Stimulated activated CD8-positive, alpha-beta memory T cell treated with anti-CD3 and anti-CD28 coated beads, Interleukin-7, amount 100 ng/mL, for 4 hours (primary cell): ENCODE measurements around the gene BCL7A.
"Not testable (repeated sequence)": the region's sequence is repeated elsewhere in the genome, so short reads cannot be mapped to it uniquely, and the experiment has no call there.

Experiments
- DNase-seq, 2 donors: peaks; one replicate each; pipeline ENCODE4 v3.0.0-alpha.2; 2020; ENCODE audit warnings: low read depth in 2 of 2

BCL7A gene

DNA sequence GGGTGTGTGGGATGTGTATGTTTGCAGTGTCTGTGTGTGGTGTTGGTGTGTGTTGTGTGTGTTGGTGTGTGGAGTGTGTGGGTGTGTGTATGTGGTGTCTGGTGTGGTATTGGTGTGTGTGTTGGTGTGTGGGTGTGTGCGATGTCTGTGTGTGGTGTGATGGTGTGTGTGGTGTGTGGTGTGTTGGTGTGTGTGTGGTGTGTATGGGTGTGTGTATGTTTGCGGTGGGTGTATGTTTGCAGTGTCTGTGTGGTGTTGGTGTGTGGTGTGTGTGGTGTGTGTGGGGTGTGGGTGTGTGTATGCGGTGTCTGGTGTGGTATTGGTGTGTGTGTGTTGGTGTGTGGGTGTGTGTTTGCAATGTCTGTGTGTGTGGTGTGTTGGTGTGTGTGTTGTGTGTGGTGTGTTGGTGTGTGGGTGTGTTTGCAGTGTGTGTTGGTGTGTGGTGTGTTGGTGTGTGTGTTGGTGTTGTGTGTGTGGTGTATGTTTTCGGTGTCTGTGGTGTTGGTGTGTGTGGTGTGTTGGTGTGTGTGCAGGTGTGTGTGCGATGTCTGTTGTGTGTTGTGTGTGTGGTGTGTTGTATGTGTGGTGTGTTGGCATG is 72.6 kb downstream of the BCL7A start:
- no peak for DNase-seq

DNA sequence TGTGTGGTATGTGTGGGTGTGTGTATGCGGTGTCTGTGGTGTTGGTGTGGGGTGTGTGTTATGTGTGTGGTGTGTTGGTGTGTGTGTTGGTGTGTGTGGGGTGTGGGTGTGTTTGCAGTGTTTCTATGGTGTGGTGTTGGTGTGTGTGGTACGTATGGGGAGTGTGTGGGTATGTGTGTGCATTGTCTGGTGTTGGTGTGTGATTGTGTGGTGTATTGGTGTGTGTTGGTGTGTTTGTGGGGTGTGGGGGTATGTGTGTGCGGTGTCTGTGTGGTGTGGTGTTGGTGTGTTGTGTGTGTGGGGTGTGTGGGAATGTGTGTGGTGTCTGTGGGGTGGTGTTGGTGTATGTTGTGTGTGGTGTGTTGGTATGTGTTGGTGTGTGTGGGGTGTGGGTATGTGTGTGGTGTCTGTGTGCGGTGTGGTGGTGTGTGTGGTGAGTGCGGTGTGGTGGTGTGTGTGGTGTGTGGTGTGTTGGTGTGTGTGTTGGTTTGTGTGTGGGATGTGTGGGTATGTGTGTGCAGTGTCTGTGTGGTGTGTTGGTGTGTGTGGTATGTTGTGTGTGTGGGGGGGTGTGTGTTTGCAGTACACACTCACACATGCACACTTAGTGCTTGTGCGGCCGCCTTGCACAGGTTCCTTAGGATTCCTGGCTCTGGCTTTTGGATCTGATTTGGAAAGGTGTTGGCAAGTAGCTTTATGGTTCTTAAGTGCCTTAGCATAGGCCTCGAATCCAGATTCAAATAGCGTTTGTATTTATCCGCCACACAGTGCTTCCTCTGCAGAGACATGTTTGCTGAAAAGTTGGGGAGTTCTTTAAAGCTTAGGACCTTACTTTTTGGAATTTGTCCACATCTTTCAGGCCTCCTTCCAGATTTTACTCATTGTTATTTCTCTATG is 73.3 kb downstream of the BCL7A start:
- no peak for DNase-seq

DNA sequence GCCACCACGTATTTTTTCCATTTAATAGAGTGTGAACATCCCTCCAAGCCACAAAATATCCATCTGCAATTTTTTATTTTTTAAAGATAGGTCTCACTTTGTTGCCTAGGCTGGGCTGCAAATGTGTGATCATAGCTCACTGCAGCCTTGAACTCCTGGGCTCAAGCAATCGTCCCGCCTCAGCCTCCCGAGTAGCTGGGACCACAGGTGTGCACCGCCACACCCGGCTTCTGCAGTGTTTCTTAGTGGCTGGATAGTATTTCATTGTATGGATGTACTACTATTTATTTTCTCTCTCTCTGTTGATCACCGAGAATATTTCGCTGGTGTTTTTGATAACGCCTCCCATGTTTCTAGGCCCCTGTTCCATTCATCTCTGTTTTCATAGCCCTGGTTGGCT is 74.3 kb downstream of the BCL7A start:
- no peak for DNase-seq

DNA sequence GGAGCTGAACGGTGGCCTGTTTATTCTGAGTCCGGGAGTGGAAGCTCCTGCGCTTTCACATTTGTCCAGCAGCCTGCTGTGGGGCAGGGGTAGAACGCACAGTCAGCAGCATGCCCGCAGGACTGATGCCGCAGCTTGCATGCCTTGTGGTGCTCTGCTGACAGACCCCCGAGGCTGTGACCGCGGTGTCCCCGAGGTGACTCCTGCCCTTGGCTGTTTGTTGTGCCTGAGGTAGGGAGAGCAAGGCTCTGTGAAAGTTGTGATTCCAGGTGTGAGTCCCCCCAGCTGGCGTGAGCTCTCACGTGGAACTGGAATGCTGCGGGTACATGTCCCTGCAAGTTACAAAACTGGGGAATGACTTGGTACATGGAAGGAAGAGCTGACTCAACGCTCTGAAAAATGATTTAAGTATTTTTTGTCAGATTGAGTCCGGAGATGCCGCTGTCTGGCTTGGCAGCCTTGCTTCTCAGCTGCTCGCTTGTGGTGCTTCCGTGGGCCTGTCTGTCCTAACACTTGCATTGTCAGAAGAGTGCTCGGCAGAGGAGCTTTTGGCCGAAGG is 75.0 kb downstream of the BCL7A start:
- DNase-seq, result no peak

DNA sequence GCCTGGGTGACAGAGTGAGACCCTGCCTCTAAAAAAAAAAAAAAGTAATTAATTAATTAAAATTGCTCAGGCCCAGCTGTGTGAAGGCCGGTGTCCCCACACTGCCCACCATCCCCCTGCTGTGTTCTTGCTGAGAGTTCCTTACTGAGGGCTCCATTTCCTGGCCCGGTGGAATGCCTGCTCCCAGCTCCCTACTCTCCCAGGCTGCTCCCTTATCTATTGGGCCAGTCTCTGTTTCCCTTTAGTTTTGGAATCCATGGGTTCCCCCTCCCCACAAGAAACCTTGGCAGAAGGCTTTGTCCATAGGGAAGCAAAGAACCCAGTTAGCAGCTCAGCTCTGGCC is 75.9 kb downstream of the BCL7A start:
- no peak for DNase-seq

DNA sequence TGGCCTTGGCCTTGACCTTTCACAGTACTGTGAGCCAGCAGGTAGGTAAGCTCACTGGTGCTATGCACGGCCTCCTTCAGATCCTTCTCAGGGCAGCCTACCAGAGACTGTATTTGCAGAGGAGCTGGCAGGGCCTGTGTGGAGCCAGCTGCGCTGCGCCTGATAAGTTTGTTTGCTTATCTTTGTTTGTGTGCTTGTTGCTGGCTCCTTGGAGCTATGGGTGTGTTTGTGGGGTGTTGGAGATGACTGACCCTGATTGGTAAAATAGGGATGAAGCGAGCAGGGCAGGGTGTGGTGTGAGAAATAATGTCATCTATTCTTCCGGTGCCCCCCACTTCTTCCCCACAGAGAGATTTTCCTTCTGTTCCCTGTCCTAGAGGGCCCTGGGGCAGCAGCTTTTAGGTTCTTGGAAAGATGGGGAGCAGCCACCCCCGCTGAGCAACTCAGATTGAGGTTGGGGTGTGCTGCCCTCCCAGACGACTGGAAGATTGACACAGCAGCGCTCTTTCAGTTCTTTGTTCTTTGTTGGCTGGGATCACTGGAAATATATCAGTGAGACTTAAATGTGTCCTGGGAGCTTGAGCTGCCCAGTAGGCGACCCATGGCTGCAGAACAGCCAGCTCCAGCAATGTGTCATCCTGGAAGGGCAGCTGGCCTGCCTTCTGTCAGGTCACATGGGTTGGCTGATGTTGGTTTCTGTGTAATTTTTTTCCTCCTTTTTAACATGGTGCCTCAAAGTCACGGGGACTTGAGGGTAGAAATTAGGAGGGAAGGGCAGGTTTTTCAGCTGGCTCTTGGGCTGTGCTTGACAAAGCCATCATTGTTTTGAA is 76.5 kb downstream of the BCL7A start:
- DNase-seq, result no peak

DNA sequence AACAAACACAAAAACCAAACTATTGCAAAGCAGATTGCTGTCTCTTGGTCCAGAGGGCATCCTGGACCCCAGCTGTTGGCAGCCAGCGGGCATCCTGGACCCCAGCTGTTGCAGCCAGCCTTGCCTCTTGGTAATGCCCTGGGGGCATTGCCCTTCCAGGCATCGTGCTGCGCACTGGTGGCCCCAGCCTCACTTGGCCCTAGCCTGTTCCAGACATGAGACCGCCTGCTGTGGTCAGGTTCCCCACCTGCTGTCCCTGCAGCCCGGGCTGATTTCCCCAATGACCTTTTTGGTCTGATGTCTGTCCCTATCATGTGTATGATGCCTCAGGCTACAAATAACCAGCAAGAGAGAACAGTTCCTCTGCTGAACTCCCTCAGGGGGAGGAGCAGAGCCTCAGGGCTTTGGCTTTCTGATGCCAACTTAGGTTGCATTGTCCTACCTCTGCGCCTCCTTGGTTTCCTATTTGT is 77.6 kb downstream of the BCL7A start:
- no peak for DNase-seq

DNA sequence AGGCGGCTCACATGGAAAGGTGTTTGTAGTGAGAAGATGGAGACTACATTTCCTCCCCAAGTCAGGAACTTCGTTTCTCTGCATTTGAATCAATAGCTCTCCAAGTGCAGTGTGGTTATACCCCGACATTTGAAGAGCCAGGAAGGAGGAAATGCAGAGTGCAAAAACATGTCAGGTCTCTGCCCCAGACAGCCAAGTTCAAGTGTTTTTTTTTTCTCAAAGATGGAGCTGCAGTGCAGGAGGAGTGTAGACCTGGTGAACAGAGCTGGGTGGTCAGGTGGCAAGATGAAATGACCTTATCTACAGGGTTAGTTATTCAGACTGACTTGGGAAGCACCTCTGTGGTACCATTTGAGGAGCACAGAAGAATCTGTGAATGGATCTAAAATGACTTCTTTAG is 78.2 kb downstream of the BCL7A start:
- DNase-seq, result no peak

DNA sequence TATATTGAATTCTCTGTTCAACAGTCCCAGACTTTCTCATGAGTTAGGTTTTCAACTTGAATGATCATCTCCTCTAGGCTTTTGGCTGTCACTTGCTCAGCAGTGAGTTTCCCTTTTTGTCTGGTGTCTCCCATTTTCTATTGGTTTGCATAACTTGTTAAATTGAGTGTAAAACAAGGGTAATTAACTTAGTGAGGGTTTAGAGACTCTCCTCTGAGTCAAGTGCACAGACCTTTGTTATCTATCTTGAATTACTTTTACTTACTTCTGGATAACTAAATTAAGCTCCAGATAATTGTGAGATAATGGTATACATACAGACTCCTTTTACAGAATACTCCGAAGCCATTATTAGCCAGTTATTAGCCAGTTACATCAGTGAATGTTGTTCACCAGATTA is 78.9 kb downstream of the BCL7A start:
- DNase-seq, result no peak

DNA sequence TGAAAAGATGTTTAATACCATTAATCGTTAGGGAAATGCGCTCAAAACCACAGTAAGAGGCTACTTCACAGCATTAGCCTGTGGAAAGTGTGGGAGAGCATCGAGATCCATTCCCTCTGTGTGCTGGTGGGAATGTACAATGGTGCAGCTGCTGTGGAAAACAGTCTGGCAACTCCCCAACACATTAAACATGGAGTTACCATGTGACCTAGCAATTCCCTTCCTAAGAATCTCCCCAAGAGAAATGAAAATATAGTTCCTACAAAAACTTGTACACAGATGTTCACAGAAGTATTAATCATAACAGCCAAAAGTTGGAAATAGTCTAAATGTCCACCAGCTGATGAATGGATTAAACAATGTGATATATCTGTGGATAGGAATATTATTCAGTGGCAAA is 80.6 kb downstream of the BCL7A start:
- DNase-seq, result no peak

DNA sequence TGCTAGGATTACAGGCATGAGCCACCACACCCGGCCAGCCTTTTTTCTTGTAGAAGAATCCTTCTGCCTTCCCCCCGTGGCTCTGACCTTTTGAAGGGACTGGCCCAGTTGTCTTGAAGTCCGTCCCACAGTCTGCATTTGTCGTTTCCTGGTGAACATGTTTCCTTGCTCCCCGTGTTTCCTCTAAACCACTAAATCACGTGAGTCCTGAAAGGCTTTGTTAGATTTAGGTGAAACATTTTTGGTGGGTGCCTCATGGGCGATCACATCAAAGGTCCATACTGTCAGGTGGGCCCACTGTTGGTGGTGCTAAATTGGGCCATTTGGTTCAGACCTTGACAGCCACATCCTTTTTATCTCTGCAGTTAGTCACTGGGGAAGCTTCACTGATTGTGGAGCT is 83.2 kb downstream of the BCL7A start:
- no peak for DNase-seq

DNA sequence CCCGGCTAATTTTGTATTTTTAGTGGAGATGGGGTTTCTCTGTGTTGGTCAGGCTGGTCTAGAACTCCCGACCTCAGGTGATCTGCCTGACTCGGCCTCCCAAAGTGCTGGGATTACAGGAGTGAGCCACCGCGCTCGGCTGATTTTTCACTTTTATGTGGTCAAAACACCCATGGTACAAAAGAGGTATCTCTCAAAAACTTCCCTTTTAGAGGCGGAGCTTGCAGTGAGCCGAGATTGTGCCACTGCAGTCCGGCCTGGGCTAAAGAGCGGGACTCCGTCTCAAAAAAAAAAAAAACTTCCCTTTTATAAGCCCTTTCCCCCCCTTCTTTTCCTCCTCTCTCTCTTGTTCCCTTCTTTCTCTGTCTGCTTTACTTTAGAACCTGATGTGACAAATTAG is 83.8 kb downstream of the BCL7A start:
- DNase-seq, result not testable (repeated sequence)

DNA sequence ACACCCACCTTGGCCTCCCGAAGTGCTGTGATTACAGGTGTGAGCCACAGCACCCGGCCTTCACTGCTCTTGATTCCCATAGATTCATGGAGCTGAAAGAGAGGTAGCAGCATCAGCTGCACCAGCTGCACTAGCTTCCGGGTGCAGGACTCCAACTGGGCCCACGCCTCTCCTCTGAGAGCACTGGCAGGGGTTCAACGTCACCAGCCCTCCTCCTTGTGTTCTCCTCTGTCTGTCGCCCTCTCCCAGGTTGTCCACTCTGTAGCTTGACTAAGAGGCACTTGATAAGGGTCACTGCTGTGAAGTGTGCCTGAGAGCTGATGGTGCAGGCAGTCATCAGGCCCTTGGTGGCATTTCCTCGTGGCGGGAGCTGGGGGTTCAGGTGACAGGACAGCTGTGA is 85.2 kb downstream of the BCL7A start:
- no peak for DNase-seq

DNA sequence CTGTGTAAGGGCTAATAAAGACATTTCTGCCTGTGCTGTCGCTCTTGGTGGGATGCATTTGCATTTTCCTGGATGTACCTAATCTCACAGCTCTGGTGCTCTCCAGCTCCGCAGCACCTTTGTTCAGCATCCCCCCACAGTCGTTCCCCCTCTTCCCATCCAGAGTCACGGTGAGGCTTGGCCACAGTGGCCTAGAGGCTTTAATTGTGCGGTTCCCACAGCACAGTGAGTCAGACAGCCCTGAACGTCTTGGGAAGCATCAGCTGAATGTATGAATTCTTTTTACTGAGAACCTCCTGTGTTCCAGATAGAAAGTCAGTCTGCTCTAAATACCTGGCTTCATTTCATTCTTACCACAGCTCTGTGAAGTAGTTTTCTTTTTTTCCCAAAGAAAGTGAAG is 85.6 kb downstream of the BCL7A start:
- no peak for DNase-seq

DNA sequence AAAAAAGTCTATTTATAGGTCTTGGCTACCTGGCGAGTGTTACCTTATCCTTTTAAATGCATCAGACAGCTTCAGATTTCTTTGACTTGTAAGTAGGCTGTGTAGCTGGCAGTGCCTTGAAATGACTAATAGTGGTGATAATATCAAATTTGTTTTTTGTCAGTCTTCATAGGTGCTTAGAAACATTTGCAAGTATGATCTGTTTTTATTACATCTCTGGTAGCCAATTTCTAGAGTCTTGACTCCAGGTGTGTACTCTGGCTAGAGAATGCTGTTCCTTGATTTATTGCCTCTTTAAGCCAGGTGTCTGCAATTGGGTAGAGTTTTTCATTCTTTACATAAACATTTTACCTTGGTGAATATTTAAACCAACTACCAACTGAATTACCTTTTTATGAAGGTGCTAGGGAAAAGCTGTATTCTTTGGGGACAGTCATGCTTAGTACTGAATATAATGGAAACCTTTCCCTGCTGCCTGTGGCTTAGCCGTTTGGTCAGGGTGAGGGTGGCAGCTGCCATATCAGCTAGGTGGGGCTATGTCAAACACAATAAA is 89.5 kb downstream of the BCL7A start:
- DNase-seq, result no peak
